Uterus (tissue), 2 donors: ENCODE data around the gene GPR27.

Experiments used
- CTCF ChIP-seq, 4 experiments: fragments of 200-600 bp in 2 of 4; fragments of 450-650 bp in 2 of 4; sonication (generic) in 2 of 4; IDR thresholded peaks; one replicate each; pipeline ENCODE4 v1.5.1; 2016 to 2019; ENCODE audit warnings: antibody characterized with exemption in 4 of 4, mild to moderate bottlenecking in 2 of 4, moderate library complexity in 1 of 4
- POLR2A ChIP-seq, 2 donors: fragments of 450-650 bp; IDR thresholded peaks; one replicate each; pipeline ENCODE4 v1.6.1; 2016; ENCODE audit warnings: antibody characterized with exemption in 2 of 2, mild to moderate bottlenecking in 1 of 2, moderate library complexity in 1 of 2

- no peak for TF ChIP-seq POLR2A (IDR thresholded peaks at IDR 0.05)
- no peak for TF ChIP-seq CTCF (IDR thresholded peaks at IDR 0.05)
Observed at GRCh38 chr3:71800023-71800422, 46.4 kb downstream of the GPR27 start.
